Psoas muscle (tissue), 8 donors: ENCODE results near the gene EMILIN1. TPM values are rescaled to one million over a fixed set of nuclear protein-coding genes. Genes with fewer than 3 reads are reported as not detected.

ENCODE experiments used
- ATAC-seq, 4 donors: fragments of 200-7000 bp; cut with Tn5 transposase; one replicate each; pipeline ENCODE4 v1.9.1; 2020; ENCODE audit warnings: moderate library complexity in 3 of 4, mild to moderate bottlenecking in 2 of 4
- DNase-seq, 2 donors: peaks; one replicate each; pipeline ENCODE4 v3.0.0-alpha.2; 2020
- H3K27ac ChIP-seq: fragments of 200-600 bp; one replicate; pipeline ENCODE4 v1.8.0; 2022
- H3K27me3 ChIP-seq, 3 donors: fragments of 200-600 bp in 1 of 3; one replicate each; pipeline versions ENCODE4 v1.6.1 to v1.8.0; 2013 to 2022; ENCODE audit warnings: low read length in 2 of 3, mild to moderate bottlenecking in 2 of 3, moderate library complexity in 1 of 3; ENCODE audit not compliant: insufficient read depth in 3 of 3
- H3K36me3 ChIP-seq, 2 donors: fragments of 200-600 bp in 1 of 2; one replicate each; pipeline versions ENCODE4 v1.6.1 to v1.8.0; 2013 to 2022; ENCODE audit warnings: low read depth in 1 of 2, mild to moderate bottlenecking in 1 of 2, moderate library complexity in 1 of 2; ENCODE audit not compliant: insufficient read depth in 1 of 2
- H3K4me1 ChIP-seq: fragments of 200-600 bp; one replicate; pipeline ENCODE4 v1.8.0; 2022
- H3K4me3 ChIP-seq: fragments of 200-600 bp; one replicate; pipeline ENCODE4 v1.8.0; 2022; ENCODE audit warnings: mild to moderate bottlenecking
- H3K9me3 ChIP-seq: fragments of 200-600 bp; one replicate; pipeline ENCODE4 v1.8.0; 2022
- CTCF ChIP-seq: fragments of 200-600 bp; IDR thresholded peaks from one replicate; pipeline ENCODE4 v1.8.0; 2022; ENCODE audit warnings: antibody characterized with exemption
- WGBS, 3 donors: extraction: QIAGEN DNeasy Blood & Tissue Kit; methylation state at CpG; one replicate each; pipeline versions ENCODE4 v1.1.6 to v1.1.7; 2013; 5-methylcytosine and 5-hydroxymethylcytosine counted together
- intact Hi-C, 2 donors: fragments of 100-400 bp; cut with DNase I; formaldehyde crosslinking; loops; one replicate each; pipeline versions ENCODE4 v1.11.0 to v1.14.2; 2022
- polyA plus RNA-seq, 3 donors: library from polyadenylated mRNA; stranded (reverse); fragments of 200-250 nt; gene quantifications; one replicate each; pipeline ENCODE4 v1.2.3, GENCODE V29; 2013
- total RNA-seq, 4 donors: library from RNA; stranded (reverse); fragmentation: NEBNext Ultra II Directional in 2 of 4; extraction: Animal tissue kit (Norgen Biotek cat#: 25700) in 2 of 4; gene quantifications; one replicate each; pipeline versions ENCODE4 v1.2.1 to v1.2.4, GENCODE V29; 2021 to 2023
- donor health status: healthy with polysubstance abuse.
- donor health status: DM: no; HTN: no; CAD: no; lungs with moderate emphysema.
- donor health status: Bipolar disorder and iron deficiency.
- donor health status: healthy.
- donor health status: DM: yes; HTN: yes; CAD: no.
- donor health status: DM: no; HTN: no; CAD: no.
- donor health status: DM: no; HTN: no; CAD: no.
- donor health status: DM: yes; HTN: yes; CAD: no.

Gene EMILIN1
- total and polyA plus RNA-seq, 7 donors = 4.9 to 14.3 (median 6.1) TPM

- intact Hi-C loops = loop anchor here (2.0 to 5.0 kb wide), 2 partner anchors 124 to 125 kb away; no protein-coding TSS in a partner anchor
Observed at GRCh38 chr2:27086090-27086723, 7.8 kb downstream of the EMILIN1 start.

GRCh38 chr2:27086724-27087593, 8.5 kb downstream of the EMILIN1 start, which contains the start of gene KHK:
TSS of gene KHK (plus strand) at chr2:27086772. CDS start at chr2:27087260, 488 bp downstream.
- H3K4me3 ChIP-seq = peak within 1 kb of the TSS; percentile 70
- intact Hi-C loops = loop anchor here (2.0 to 5.0 kb wide), 2 partner anchors 125 to 126 kb away; no protein-coding TSS in a partner anchor
- peak within 1 kb of the TSS; percentile 84 for H3K27ac ChIP-seq
- H3K27me3 ChIP-seq = no peaks in the 10 kb centered on the region
- WGBS, 3 donors = 9 to 15% (median 10%) methylated on average over 38 to 54 of the region's 54 CpGs
- no peaks in the 10 kb centered on the region for H3K9me3 ChIP-seq
- H3K36me3 ChIP-seq = no peaks in the 10 kb centered on the region
- DNase-seq = peak in 1 of 2 donors; percentile 72
- peaks cover 18% of the 10 kb centered on the region for H3K4me1 ChIP-seq
- ATAC-seq = peak in 2 of 4 donors; percentile 4 to 7
- TF ChIP-seq CTCF = no peak

More at GRCh38 chr2:27086090-27086723, 7.8 kb downstream of the EMILIN1 start:
- Histone ChIP-seq H3K4me3 (peak overlapping the region; percentile 70), H3K4me1 (peaks cover 24% of the 10 kb centered on the region), H3K27ac (peak overlapping the region; percentile 84), H3K36me3 (no peaks in the 10 kb centered on the region), H3K27me3 (no peaks in the 10 kb centered on the region), H3K9me3 (no peaks in the 10 kb centered on the region)
- TF ChIP-seq CTCF = peak; percentile 94
- WGBS, 3 donors = 0 to 1% (median 1%) methylated on average over 41 to 81 of the region's 81 CpGs
- DNase-seq (peak; percentile 96 to 98), ATAC-seq (peak; percentile 87 to 92 (median 89))

DNA sequence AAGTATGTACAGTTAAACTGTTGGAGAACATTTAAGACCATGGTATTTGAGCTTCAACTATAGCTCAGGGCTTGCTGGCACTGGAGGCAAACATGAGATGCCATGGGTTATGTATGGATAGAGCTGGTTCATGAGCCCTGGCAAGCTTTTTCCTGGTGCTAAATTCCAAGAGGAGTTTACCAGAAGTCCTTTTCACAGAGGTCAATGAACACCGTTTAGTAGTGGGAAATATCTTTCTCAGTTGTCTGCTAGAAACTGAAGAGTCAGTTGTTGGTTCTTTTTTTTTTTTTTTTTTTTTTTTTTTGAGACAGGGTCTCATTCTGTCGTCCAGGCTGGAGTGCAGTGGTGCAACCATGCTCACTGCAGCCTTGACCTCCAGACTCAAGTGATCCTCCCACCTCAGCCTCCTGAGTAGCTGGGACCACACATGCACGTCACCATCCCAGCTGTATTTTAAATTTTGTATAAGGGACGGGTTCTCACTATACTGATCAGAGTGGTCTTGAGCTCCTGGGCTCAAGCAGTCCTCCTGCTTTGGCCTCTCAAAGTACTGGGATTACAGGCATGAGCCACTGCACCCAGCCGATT, 9.5 kb downstream of the EMILIN1 start:
- DNase-seq = peak in 1 of 2 donors; percentile 13

More for the DNA sequence above, 9.5 kb downstream of the EMILIN1 start:
- H3K9me3 ChIP-seq = no peaks in the 10 kb centered on the region
- no peak for TF ChIP-seq CTCF
- peaks cover 12% of the 10 kb centered on the region for H3K4me1 ChIP-seq
- no peak overlapping the region for H3K4me3 ChIP-seq
- intact Hi-C loops = loop anchor here (2.0 to 5.0 kb wide), 2 partner anchors 126 to 127 kb away; no protein-coding TSS in a partner anchor
- H3K36me3 ChIP-seq = no peaks in the 10 kb centered on the region
- WGBS, 3 donors = 81 to 87% (median 84%) methylated on average over 5 of the region's 5 CpGs
- no peaks in the 10 kb centered on the region for H3K27me3 ChIP-seq
- no peak overlapping the region for H3K27ac ChIP-seq
- ATAC-seq = no peak
